SKM-1 (cell line): ENCODE results near the gene IP6K1.
"Not testable (repeated sequence)": the region's sequence is repeated elsewhere in the genome, so short reads cannot be mapped to it uniquely, and the experiment has no call there.

Experiments used
- DNase-seq: peaks from one replicate; lab custom pipeline; 2025; ENCODE audit not compliant: unreplicated experiment; lab: John Stamatoyannopoulos, UW

IP6K1 gene

DNA sequence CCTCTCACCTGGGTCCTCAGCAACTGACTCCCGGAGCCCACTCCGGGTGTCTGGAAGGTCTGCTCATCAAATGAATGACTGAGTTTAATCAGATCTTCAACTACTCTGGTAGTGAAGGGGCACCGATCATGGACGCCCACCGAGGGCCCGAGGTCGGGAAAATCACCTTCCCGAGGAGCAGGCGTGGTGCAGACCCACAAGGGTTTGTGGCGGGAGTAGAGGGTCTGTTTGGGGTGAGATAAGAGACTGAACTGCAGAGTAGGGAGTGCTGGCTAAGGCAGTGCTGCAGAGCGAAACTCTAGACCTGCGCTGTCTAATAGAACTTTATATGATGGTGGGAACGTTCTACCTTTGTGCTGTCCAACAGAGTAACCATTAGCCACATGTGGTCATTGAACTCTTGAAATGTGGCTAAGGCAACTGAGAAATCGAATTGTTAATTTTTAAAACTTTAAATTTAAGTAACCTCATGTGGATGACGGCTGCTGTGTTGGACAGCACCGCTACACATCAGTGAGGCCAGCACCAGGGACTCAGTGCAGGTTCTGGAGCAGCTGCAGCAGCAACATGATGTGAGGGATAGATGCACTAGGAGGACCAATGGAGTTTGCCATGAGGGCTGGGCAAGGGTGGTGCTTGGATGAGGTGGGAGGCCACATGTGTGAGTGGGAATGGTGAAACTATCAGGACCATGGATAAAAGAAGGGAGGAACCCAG is 96.3 kb downstream of the IP6K1 start:
- DNase-seq, result not testable (repeated sequence)

DNA sequence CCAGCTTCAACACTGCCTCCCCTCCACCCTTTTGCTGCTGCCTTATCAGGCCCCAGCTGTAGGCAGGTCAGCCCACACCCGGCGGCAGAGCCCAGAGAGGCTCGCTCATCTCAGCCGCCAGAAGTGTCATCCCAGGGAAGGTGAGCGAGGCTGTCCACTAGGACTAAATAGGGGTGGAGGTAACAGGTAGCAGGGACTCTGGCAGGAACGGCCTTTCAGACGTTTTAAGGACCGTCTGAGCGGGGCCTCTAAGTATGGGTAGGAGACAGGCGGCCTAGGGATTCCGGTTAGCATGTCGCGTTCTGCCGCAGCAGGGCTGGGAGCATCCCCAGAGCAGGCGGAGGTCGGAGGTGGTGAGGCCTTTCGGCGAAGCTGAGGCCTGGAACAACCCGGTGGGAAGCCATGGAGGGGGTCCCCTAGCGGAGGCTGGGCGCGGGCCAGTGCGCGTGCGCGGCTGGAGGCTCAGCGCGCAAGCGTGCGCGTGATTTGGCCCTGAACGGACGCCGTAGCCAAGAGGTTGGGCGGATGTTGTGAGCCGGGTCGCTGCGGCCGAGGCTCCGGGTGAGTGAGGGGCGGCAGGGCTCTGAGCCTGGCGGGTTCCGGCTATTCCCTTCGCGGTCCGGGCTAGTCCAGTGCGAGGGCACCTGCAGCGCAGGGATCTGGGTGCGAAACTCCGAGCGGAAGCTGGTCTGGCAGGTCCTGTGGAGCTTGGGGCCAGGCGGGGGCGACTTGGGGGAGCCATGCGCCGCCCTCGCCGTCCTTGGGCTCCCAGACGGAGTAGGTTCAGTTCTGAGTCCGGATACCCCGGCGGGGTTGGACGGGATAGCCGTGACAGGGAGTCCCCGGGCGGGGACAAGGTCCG is 97.1 kb downstream of the IP6K1 start, which contains the start of the genes MST1 and RNF123:
Gene MST1 (minus strand): TSS at position 429 of the 862 bp plus-strand sequence. CDS start 783 bp downstream, outside the sequence.
Gene RNF123 (plus strand): TSS at position 512 of the 862 bp plus-strand sequence. CDS start 1,609 bp downstream, outside the sequence.
- no peak for DNase-seq

DNA sequence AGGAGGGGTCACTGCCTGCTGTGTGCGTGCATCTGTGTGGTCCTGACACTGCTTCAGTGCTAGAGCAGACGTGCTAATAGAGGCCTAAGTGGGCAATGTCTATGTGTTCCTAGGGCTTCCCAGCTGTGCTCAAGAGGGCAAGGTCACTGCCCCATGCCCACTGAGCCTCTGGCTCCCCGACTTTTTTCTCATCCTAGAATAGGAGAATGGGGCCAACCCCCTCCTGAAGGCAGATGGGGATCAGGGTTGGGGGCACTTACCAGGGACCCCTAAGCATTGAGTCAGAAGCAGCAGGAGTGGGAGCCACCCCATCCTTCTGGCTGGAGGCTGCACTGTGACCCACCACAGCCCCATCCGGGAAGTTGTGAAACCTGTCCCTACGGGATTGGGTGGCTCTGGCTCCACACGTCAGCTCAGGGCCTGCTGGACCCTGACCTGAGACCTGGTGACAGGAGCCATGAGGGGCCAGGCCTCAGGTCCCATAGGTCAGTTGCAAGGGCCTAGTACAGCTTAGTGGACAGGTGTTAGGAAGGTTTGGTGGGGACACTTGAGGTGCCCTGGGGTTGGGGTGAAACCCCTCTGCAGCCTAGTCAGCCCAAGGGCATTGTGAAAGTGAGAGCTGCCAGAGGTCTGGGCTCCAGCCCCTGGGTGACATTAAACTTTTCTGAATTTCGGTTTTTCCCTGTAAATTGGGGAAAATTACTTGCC is 97.8 kb downstream of the IP6K1 start:
- DNase-seq, result not testable (repeated sequence)

DNA sequence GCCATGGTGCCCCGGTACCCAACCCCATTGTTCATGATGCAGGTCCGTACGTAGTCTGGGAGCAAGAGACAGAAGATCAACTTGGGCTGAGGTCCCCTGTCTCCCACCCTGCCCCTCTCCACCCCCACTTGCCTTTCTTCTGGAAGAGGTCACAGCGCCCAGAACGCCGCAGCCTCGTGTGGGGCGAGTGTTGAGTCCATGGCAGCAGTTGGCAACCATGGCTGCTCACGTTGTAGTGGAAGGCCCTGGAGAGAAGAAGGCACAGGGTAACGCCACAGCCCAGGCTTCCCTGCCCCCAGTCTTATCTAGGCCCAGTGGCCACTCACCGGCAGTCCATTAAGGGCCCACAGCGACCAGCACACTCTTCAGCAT is 98.9 kb downstream of the IP6K1 start:
- DNase-seq, result not testable (repeated sequence)

DNA sequence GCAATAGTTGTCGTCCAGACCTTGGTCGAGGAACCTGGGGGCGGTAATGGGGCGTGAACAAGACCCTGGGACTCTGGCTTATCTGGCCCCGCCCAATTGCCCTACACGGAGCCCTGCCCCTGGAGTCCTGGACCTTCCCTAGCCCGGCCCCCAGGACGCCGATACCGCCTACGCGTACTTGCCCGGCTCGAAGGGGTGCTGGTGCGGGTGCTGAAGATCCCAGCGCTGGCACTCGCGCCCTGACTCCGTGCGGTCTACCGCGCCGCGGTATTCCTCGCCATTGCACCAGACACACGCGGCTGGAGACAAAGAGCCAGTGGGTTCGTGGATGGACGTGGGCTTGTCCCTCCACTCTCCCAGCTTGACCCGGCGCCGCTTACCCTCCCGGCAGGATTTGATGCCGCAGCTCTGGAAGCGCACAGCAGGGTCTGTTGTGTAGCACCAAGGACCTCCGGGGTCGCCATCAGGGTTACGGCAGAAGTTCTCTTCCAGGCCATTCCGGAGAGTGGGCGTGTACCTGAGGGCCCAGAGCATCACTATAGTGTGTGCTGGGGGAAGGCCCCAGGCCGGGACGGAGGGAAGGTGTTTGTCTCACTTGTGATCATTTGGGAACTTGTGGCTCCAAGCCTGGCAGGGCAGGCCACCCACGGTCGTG is 99.4 kb downstream of the IP6K1 start:
- not testable (repeated sequence) for DNase-seq

DNA sequence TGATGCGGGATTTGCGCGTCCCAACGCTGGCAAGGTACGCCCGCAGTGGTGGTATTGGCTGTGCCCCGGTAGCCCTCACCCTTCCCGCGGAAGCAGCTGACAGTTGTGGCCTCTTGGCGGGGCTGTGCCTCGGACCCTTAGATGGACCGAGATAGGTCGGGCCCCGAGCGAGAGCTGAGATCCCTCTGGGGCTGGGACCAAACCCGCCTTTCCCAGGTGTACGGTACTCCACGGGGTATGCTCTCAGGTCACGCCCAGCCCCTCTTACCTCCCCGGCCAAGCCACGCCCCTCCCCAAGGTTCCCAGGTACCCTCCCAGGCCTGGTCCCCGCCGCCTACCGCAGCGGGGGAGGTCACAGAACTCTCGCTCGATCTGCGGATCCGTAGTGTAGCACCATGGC is 100.0 kb downstream of the IP6K1 start:
- not testable (repeated sequence) for DNase-seq

DNA sequence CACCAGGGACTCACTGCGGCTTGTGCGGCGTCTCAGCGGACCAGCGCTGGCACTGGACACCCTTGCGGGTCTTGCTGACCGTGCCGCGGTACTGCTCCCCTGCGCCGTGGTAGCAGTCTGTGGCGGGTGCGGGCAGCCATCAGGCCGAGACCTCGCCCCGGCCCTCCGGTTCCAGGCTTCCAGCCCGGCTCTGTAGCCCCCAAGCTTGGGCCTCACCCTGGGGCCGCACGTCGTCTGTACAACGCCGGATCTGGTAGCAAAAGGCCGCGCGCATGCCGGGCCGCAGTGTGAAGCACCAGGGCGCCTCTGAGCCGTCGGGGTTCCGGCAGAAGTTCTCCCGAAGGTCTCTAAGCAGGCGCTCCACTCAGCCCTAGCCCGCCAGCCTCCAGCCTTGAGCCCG is 100.5 kb downstream of the IP6K1 start:
- DNase-seq, result not testable (repeated sequence)

DNA sequence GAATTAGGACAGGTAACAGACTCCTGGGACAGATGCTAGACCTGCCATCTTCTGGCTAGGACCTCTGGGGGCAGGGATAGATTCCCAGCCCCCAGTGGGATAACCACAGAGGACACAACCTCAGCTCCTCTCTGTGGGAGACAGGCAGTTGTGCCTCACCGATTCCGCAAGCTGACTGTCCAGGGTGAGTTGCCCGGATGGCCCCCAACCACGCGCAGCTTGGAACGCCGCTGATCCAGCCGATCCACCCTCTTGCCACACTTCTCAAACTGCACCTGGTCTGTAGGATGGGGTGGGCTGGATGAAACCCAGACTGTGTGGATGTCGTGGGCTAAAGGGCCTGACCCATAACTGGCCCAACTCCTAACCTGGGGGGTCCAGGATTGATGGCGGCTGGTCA is 101.2 kb downstream of the IP6K1 start:
- not testable (repeated sequence) for DNase-seq

DNA sequence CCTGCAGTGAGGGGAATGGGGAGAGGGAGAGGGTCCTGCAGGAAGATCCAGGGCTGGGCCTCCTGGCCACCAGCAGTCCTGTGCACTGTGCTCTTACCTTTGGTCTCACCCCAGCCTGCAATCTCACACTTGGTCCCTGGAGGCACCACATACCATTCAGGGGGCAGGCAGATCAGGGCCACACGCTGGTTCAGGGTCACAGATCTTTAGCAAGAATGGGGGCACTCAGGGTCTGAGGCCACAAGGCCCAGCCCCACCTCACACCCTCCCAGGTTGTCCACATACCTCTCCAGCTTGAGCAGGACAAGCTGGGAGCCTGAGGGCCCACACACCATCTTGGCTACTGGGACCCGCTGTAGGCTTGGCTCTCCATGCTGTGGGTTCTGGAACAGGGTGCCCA is 101.9 kb downstream of the IP6K1 start:
- not testable (repeated sequence) for DNase-seq

DNA sequence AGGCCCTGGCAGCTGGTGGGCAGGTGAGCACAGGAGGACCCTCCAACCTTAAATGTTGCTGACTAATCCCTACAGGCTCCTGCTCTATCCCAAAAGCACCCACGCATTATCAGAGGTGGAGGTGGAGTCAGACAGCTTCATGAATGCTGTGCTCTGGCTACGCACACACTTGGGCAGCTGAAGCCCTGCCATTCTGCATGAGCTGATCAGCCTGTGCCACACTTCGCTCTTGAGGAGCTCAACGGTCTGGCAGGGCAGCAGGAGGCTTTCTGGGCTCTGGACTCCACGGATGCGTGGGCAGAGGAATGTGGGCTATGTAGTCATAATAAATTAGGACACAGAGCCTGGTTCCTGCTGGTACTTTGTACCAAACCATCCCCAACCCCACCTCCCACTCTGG is 103.2 kb downstream of the IP6K1 start:
- DNase-seq, result no peak

DNA sequence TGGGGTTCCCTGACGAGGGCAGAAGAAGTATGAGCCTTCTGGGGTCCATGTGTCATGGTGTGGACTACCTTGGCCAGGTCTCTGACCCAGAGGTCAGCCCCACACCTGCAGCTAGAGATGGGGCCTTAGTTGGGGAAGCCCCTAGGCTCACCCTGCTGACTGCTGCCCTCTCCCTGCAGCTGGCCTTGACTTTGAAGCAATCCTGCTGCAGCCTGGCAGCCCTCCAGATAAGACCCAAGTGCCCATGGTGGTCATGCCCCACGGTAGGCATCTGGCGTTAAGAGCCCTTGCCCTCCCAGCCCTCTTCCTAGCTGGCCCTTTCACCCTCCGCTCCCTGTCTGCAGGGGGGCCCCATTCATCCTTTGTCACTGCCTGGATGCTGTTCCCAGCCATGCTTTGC is 104.8 kb downstream of the IP6K1 start:
- DNase-seq, result no peak

DNA sequence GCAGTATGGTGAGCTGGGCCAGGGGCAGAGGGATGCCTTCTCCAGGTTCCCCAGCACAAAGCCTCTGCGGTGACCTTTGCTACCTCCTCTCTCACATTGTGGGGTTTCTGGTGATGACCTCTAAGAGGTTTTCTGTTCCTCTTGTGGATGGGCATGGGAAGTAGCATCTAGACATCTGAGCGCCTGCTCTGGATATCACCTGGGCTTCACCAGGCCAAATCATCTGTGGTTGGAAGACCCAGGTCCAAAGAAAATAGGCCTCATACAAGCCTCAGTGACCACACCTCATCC is 105.2 kb downstream of the IP6K1 start:
- no peak for DNase-seq

DNA sequence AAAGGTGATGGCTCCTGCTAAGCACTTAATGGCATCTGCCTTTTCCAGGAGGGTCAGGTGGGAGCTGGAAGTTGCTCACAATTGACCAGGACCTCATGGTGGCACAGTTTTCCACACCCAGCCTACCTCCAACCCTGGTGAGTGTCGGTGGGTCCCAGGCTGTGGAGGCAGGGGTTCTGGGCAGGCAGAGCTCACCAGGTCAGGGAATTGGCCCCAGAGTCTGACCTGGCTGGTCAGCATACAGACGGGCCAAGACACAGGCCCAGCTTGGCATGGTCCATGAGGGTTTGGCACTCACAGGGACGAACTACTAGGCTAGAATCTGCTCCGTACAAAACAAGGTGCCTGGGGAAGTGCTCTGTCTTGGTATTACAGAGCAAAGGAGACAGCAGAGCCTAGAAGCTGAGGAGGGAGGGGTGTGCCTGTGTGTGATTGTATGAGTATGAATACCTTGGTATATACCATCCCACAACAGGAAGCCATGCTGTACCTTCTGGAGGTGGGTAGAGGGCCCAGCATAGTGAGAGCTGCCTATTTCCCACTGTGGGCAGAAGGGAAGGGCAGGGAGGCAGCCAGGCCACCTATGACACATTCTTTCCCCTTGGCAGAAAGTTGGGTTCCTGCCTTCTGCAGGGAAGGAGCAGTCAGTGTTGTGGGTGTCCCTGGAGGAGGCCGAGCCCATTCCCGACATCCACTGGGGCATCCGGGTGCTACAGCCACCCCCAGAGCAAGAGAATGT is 105.7 kb downstream of the IP6K1 start:
- no peak for DNase-seq

DNA sequence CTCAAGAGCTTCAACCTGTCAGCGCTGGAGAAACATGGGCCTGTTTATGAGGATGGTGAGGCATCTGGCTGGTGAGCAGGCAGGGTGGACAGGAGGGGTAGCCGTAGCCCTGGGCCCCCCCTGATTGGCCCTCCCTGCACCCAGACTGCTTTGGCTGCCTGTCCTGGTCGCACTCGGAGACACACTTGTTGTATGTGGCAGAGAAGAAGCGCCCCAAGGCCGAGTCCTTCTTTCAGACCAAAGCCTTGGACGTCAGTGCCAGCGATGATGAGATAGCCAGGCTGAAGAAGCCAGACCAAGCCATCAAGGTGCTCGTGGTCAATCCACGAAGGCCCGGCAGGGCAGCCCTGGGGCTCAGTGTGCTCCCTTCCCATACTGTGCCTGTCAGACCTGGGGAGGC is 110.4 kb downstream of the IP6K1 start:
- DNase-seq, result no peak

DNA sequence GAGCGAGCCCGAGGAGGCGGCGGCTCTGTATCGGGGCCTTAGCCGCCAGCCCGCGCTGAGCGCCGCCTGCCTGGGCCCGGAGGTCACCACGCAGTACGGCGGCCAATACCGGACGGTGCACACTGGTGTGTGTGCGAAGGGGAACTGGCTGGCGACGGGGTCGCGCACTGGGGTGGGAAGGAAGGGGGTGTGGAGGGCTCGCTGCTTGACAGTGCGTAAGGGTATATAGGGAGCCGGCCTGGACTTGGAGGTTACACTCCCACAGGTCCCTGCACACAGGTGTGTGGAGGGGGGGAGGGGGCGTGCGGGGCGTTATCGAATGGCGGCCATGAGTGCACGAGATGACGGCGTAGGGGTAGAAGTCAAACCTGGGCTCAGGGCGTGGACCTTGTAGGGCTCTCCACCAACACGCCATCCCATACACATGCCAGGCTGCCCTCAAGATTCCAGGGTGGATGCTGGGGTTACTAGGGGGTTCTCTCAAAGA is 111.8 kb downstream of the IP6K1 start:
- DNase-seq, result no peak
